Muscle of leg (tissue), 11 donors: ENCODE results near the gene KCND3. TPM values are rescaled to one million over a fixed set of nuclear protein-coding genes. Genes with fewer than 3 reads are reported as not detected.

ENCODE experiments used
- DNase-seq: peaks from one replicate; pipeline ENCODE4 v3.0.0; 2013
- H3K27ac ChIP-seq: one replicate; pipeline ENCODE4 v1.5.1; 2013; ENCODE audit warnings: mild to moderate bottlenecking, low read length, control low read depth
- H3K27me3 ChIP-seq: one replicate; pipeline ENCODE4 v1.6.1; 2013; ENCODE audit warnings: low read length; ENCODE audit not compliant: control insufficient read depth, insufficient read depth
- H3K36me3 ChIP-seq: one replicate; pipeline ENCODE4 v1.6.1; 2013; ENCODE audit warnings: low read length; ENCODE audit not compliant: control insufficient read depth, insufficient read depth
- H3K4me1 ChIP-seq: one replicate; pipeline ENCODE4 v1.6.1; 2013; ENCODE audit warnings: low read length; ENCODE audit not compliant: control insufficient read depth, insufficient read depth
- H3K4me3 ChIP-seq: one replicate; pipeline ENCODE4 v1.5.1; 2013; ENCODE audit warnings: low read length, control low read depth
- H3K9me3 ChIP-seq: replicated peaks from 2 replicates; pipeline ENCODE4 v1.6.1; 2013; ENCODE audit warnings: low read depth, low read length; ENCODE audit not compliant: control insufficient read depth
- WGBS: methylation state at CpG from one replicate; pipeline ENCODE4 v1.1.5; 2013; ENCODE audit warnings: missing lambda C conversion rate; ENCODE audit not compliant: insufficient coverage; 5-methylcytosine and 5-hydroxymethylcytosine counted together
- polyA plus RNA-seq, 8 donors: library from polyadenylated mRNA; unstranded; fragments of 120-200 nt; gene quantifications; one replicate each; pipeline versions ENCODE4 v1.2.1 to v1.2.3, GENCODE V29; 2013; ENCODE audit warnings: inconsistent platforms in 1 of 8, low replicate concordance in 1 of 8; ENCODE audit not compliant: insufficient read length in 8 of 8, insufficient read depth in 1 of 8
- total RNA-seq: library from RNA; stranded (reverse); fragments of 120-200 nt; gene quantifications from one replicate; pipeline ENCODE4 v1.2.4, GENCODE V29; 2013

KCND3 gene
- total and polyA plus RNA-seq, 9 donors = 0.84 to 1.9 (median 1.5) TPM

DNA sequence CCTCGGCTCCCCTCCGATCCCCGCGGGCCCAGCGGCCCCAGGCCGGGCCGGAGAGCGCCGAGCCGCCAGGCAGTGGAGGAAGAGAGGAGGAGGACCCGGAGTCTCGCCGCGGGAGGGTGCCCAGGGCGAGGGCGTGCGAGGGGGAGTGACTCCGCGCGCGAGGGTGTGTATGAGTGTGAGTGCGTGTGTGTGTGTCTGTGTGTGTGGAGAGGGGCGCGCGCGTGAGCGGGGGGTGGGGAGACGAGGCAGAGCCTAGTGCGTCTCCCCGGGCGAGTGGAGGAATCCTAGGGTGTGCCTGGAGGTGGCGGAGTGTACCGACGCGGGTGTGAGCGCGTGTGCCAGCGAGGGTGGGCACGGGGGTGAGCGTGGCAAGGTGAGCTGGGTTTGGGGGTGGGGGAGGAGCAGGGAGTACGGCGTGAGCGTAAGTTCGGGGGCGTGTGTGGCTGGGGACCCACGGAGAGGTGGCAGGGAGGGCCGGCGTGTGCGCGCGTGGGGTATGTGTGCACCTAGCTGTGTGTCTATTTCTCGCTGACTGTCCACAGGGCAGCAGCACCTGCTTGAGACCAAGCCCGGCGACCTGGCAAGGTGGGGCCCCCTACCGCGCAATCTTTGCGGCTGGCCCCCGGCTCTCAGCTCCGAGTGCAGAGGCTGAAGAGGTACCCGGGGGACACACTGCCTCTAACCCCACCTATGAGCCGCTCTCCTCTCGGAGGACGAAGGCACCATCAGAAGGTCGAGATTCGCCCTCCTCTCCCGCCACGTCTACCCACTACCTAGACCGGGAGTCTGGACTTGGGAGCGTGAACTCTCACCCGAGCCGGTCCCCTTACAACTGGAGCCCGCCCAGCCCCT, 784 bp upstream of the KCND3 start:
- H3K4me3 ChIP-seq = peak overlapping the region; percentile 44
- H3K27ac ChIP-seq = no peak overlapping the region
- H3K36me3 ChIP-seq = no peaks in the 10 kb centered on the region
- no peak for DNase-seq
- peaks cover 33% of the 10 kb centered on the region for H3K4me1 ChIP-seq
- peaks cover 84% of the 10 kb centered on the region for H3K27me3 ChIP-seq
- H3K9me3 ChIP-seq = no peaks in the 10 kb centered on the region
- under 1% methylated on average over 70 of the region's 72 CpGs for WGBS

DNA sequence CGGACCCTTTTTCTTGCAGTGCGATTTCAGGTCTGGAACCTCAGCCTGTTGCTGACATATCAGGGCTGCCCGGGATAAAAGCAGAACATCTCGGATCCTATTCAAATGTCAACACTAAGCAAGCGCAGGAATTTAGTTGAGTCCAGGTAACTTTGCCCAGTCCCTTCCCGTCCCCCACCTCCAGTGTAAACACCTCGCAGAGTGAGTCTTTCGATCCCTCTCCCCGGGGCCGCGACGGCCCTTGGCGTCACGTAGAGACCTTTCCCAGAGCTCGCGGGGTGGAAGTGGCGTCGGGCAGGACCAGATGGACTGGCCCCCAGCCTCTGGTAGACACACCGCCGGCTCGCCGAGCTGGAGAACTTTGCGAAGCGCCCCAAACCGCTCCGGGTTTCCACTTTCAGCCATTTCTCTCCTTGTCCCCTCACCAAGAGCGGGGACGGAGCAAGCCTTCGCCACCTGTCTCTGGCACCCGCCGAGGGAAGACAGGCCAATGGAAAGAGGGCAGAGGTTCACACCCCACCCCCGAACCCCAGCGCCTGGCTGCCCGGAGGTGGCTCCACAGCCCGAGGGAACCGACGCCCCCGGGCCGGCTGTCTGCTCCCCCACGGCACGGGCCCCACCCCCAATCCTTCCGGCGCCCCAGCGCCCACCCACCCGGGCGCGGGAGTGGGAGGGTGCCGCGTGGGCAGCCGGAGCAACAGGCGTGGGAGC, 570 bp downstream of the KCND3 start:
- peaks cover 81% of the 10 kb centered on the region for H3K27me3 ChIP-seq
- 1% methylated on average over 50 of the region's 51 CpGs for WGBS
- H3K4me1 ChIP-seq = peaks cover 33% of the 10 kb centered on the region
- peak; percentile 12 for DNase-seq
- H3K27ac ChIP-seq = no peak overlapping the region
- H3K4me3 ChIP-seq = peak overlapping the region; percentile 35
- no peaks in the 10 kb centered on the region for H3K36me3 ChIP-seq
- H3K9me3 ChIP-seq = no peaks in the 10 kb centered on the region

DNA sequence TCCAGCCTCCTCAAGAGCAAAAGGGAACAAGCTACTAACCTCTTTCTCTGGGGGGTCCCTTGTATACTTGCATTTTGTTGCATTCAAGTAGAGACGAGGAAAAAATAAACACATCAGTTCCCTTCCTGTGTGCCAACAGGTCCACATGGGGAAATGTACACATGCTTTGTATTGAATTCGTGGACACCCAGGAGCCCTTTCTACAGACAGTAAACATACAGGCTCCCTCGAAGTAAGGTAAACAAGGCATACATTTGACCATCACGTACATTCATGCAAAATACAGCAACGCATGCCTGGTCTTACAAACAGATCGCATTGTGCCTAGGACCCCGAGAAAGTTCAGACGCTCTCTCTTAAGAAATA, 1.1 kb downstream of the KCND3 start:
- Histone ChIP-seq H3K27me3 (peaks cover 76% of the 10 kb centered on the region), H3K4me1 (peaks cover 33% of the 10 kb centered on the region), H3K9me3 (no peaks in the 10 kb centered on the region), H3K4me3 (no peak overlapping the region), H3K27ac (no peak overlapping the region), H3K36me3 (no peaks in the 10 kb centered on the region)
- DNase-seq = no peak
- 15% methylated on average over 8 of the region's 8 CpGs for WGBS

DNA sequence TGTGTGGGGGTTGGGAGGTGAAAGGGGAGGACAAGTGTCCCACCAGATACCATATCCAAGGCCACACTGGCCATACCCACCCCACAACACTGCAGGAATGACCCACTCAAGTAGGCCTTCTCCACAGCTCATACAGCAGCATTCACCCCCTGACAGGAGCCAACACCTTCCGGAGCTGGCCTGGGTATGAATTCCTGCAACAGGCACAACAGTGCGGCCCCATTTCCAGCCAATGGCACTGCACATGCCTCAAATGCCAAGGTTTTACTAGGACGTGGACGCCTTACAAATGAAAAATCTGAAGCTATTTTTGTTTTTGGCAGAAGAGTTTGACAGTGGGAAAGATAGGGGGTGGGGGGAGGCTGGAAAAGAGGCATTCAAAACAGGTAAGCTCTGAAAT, 2.0 kb downstream of the KCND3 start:
- no peaks in the 10 kb centered on the region for H3K9me3 ChIP-seq
- peaks cover 68% of the 10 kb centered on the region for H3K27me3 ChIP-seq
- peaks cover 33% of the 10 kb centered on the region for H3K4me1 ChIP-seq
- H3K36me3 ChIP-seq = no peaks in the 10 kb centered on the region
- H3K27ac ChIP-seq = no peak overlapping the region
- DNase-seq = no peak
- 57% methylated on average over 1 of the region's 4 CpGs for WGBS
- H3K4me3 ChIP-seq = no peak overlapping the region

DNA sequence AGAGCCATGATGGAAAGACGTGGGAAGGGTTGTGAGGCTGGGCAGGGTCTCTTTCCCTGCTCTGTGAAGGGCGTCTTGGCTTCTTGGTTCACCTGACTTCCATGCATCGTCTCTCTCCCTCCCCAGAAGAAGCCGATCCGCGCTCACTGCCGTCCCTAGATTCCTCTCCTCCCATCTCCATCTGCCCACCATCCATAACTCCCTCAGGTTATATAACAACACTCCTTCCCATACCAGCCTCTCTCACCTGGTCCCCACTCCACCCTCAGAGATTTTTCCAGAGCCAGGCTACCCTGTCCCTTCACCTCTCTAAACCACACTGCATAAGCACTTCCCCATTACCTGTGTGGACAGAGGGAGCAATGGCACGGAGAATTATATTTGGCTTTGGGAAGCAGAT, 6.0 kb downstream of the KCND3 start:
- no peaks in the 10 kb centered on the region for H3K9me3 ChIP-seq
- no peak overlapping the region for H3K4me3 ChIP-seq
- no peak for DNase-seq
- H3K27ac ChIP-seq = no peak overlapping the region
- H3K27me3 ChIP-seq = peaks cover 39% of the 10 kb centered on the region
- no peaks in the 10 kb centered on the region for H3K36me3 ChIP-seq
- peaks cover 6% of the 10 kb centered on the region for H3K4me1 ChIP-seq
- 84% methylated on average over 7 of the region's 8 CpGs for WGBS

DNA sequence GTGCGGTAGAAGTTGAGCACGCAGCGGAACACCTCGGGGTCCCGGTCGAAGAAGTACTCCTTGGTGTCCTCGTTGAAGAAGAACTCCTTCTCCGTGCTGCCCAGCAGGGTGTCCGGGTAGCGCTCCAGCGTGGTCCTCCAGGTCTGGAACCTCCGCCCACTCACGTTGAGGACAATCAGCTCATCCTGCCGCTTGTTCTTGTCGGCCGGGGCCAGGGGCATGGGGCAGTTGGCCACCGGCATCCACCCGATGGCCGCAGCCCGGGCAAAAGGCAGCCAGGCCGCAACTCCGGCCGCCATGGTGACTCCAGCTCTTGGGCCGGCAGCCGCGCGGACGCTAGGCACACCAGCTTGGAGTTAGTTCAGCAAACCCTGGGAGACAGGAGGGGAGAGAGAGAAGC, 7.0 kb downstream of the KCND3 start:
- H3K4me1 ChIP-seq = peaks cover 1% of the 10 kb centered on the region
- DNase-seq = no peak
- no peak overlapping the region for H3K27ac ChIP-seq
- H3K9me3 ChIP-seq = no peaks in the 10 kb centered on the region
- H3K36me3 ChIP-seq = no peaks in the 10 kb centered on the region
- peaks cover 32% of the 10 kb centered on the region for H3K27me3 ChIP-seq
- WGBS = 92% methylated on average over 28 of the region's 28 CpGs
- no peak overlapping the region for H3K4me3 ChIP-seq

DNA sequence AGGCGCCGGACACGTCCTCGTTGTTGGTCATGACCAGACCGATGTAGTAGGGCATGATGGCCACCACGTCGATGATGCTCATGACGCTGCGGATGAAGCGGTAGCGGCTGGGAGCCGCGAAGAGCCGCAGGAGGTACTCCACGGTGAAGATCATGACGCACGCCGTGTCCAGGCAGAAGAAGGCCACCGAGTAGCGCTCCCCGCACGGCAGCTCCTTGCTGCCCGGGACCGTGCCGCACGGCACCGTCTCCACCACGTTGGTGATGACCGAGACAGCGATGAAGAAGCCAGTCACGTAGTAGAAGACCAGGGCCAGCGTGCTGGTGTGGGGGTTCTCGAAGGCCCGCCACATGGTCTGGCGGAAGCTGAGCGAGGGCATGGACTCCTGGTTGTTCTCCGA, 7.6 kb downstream of the KCND3 start:
- Histone ChIP-seq H3K36me3 (no peaks in the 10 kb centered on the region), H3K4me3 (no peak overlapping the region), H3K9me3 (no peaks in the 10 kb centered on the region), H3K4me1 (no peaks in the 10 kb centered on the region), H3K27me3 (peaks cover 26% of the 10 kb centered on the region), H3K27ac (no peak overlapping the region)
- DNase-seq = no peak
- 95% methylated on average over 37 of the region's 37 CpGs for WGBS

DNA sequence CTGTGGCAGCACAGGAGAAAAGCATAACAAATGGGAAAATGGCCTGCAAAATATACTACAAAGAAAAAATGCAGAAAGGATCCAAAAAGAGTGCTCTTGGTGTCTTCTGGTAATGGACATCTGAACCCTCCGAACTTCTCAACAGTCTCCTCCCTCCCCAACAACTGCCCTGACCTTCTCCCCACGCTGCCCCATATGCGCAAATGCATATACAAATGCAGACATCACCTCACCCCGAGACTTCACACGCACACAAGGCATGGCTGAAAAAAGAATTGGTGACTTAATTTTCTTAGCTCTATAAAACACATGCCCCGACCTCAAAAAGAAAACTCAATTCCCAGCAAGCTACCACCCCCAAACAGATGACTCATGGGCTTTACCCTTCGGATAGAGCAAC, 8.4 kb downstream of the KCND3 start:
- Histone ChIP-seq H3K27me3 (peaks cover 20% of the 10 kb centered on the region), H3K4me3 (no peak overlapping the region), H3K27ac (no peak overlapping the region), H3K4me1 (no peaks in the 10 kb centered on the region), H3K36me3 (no peaks in the 10 kb centered on the region), H3K9me3 (no peaks in the 10 kb centered on the region)
- 45% methylated on average over 5 of the region's 7 CpGs for WGBS
- DNase-seq = no peak

DNA sequence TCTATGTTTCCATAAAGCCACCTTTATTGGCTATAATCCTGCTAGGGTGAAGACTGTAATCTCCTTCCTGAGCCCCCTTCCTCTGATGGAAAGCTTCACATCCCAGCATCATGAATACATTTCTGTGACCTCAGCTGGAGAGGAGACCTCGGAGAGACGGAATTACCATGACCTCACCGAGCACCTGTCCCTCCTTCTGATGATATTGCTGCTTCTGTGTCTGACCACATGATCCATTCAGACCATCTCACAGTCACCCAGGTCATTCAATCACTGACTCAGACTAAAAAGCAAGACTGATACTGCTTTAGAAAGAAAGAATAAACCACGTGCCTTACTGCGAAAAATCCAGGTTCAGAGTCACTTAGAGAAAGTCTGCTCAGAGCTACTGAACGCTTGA, 8.8 kb downstream of the KCND3 start:
- DNase-seq = no peak
- Histone ChIP-seq H3K9me3 (no peaks in the 10 kb centered on the region), H3K4me3 (no peak overlapping the region), H3K27me3 (peaks cover 20% of the 10 kb centered on the region), H3K36me3 (no peaks in the 10 kb centered on the region), H3K27ac (no peak overlapping the region), H3K4me1 (no peaks in the 10 kb centered on the region)
- 87% methylated on average over 4 of the region's 6 CpGs for WGBS

DNA sequence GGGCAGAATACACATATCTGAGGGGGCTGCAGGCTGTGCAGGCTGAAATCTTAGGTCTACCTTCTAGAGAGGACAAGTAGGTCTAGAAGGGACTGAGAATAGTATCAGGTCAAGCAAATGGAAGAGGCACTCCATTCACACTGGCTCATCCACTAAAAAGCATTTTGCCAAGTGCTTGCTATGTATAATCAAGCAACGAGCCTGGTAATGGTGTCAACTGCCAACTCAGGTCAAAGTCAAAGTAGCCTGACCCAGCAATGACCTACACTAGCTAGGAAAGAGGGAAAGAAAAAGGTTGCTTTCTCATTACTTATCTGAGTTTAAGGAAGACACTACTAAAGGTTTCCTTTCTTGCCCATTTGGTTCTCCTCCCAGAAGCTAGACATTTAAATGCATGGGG, 10.8 kb downstream of the KCND3 start:
- peaks cover 11% of the 10 kb centered on the region for H3K27me3 ChIP-seq
- H3K9me3 ChIP-seq = no peaks in the 10 kb centered on the region
- H3K36me3 ChIP-seq = no peaks in the 10 kb centered on the region
- no peak for DNase-seq
- H3K27ac ChIP-seq = no peak overlapping the region
- no peaks in the 10 kb centered on the region for H3K4me1 ChIP-seq
- no CpG with 5 or more reads among the region's 1 CpG for WGBS
- no peak overlapping the region for H3K4me3 ChIP-seq
